ENCODE results near the gene RFLNA.

DNA sequence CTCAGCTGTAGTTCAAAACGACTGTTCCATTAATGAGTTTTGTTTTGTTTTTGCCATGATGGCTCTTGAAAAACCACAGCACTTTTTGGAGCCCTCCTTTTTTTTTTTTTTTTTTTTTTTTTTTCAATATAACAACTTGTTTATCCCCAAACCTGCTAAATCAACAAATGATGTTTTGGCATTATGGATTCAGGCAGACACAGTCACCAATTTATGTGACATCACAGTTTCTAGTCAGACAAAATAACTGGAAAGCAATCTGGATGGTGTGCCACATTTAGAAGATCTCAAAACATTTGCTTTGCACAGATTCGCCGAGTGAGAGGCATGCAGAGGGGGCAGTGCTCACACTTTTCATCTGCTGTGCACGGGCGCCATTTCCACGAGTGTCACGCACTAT is 7.9 kb upstream of the RFLNA start:
- TF ChIP-seq POLR2A (IDR thresholded peaks at IDR 0.05; ENCODE audit: low read length) (no peak), GATA1 (IDR thresholded peaks at IDR 0.05; ENCODE audit: low read depth, low read length) (no peak)

All from erythroblast (primary cell).